Endothelial cell of umbilical vein (primary cell): Measurements from ENCODE around the gene CAMSAP1. TPM values are rescaled to one million over a fixed set of nuclear protein-coding genes. Genes with fewer than 3 reads are reported as not detected.
"Not testable (repeated sequence)": the region's sequence is repeated elsewhere in the genome, so short reads cannot be mapped to it uniquely, and the experiment has no call there.

Experiments used
- BruUV-seq: library from RNA; stranded (reverse); fragments of 400-500 nt; replicated peaks from 2 replicates; lab custom pipeline; 2021; lab: Mats Ljungman, UMichigan
- CTCF ChIA-PET: fragments of 300-600, 350-600 bp; sonication (Branson Sonifier 250); formaldehyde crosslinking; loops from one replicate; lab custom pipeline; 2021; ENCODE audit warnings: antibody characterized with exemption, inconsistent platforms; lab: Charles Lee
- POLR2A ChIA-PET: fragments of 300-600, 350-600 bp; sonication (Branson Sonifier 250); formaldehyde crosslinking; loops from one replicate; lab custom pipeline; 2021; ENCODE audit warnings: antibody characterized with exemption, inconsistent platforms; lab: Charles Lee
- DNase-seq: peaks from one replicate; pipeline ENCODE4 v3.0.0-alpha.2; 2011; ENCODE audit warnings: low read depth, low spot score
- FAIRE-seq: peaks from 2 replicates; lab custom pipeline; 2011; peaks lifted over from hg19 to GRCh38; lab: Jason Lieb, UNC
- H2AFZ ChIP-seq: 2 replicates; pipeline ENCODE4 v1.6.0; 2012; ENCODE audit warnings: low read depth, low read length, control low read depth, inconsistent platforms
- H3K27ac ChIP-seq: 2 replicates; pipeline ENCODE4 v1.5.1; 2011; ENCODE audit warnings: low read depth, mild to moderate bottlenecking, control low read depth, low read length, moderate library complexity; ENCODE audit not compliant: insufficient read depth
- H3K27me3 ChIP-seq, 2 experiments: 2 replicates each; pipeline versions ENCODE4 v1.6.0 to v1.6.1; 2011; ENCODE audit warnings: low read length in 2 of 2, mixed read lengths in 1 of 2; ENCODE audit not compliant: control insufficient read depth in 2 of 2, insufficient read depth in 2 of 2
- H3K36me3 ChIP-seq, 2 experiments: 2 replicates in 1 of 2; 3 replicates in 1 of 2; pipeline ENCODE4 v1.5.1; 2011; ENCODE audit warnings: low read length in 2 of 2, mild to moderate bottlenecking in 1 of 2, moderate library complexity in 1 of 2; ENCODE audit not compliant: control insufficient read depth in 2 of 2, insufficient read depth in 2 of 2; ENCODE audit errors: extremely low read depth in 1 of 2
- H3K4me1 ChIP-seq: 3 replicates; pipeline ENCODE4 v1.5.1; 2011; ENCODE audit warnings: mild to moderate bottlenecking, low read length; ENCODE audit not compliant: control insufficient read depth, insufficient read depth; ENCODE audit errors: extremely low read depth
- H3K4me2 ChIP-seq: 2 replicates; pipeline ENCODE4 v1.6.1; 2011; ENCODE audit warnings: low read length, control low read depth, mixed read lengths; ENCODE audit not compliant: insufficient read depth
- H3K4me3 ChIP-seq, 3 experiments: fragments of 200-600 bp in 1 of 3; sonication (generic), shearing (Covaris generic) in 1 of 3; replicated peaks in 1 of 3; 2 replicates each; pipeline ENCODE4 v1.5.1; 2011 to 2016; ENCODE audit warnings: control low read depth in 3 of 3, low read length in 3 of 3, mild to moderate bottlenecking in 2 of 3, inconsistent platforms in 1 of 3, low read depth in 1 of 3, moderate library complexity in 1 of 3; ENCODE audit not compliant: insufficient read depth in 1 of 3
- H3K79me2 ChIP-seq: 2 replicates; pipeline ENCODE4 v1.6.0; 2012; ENCODE audit warnings: low read length, inconsistent platforms; ENCODE audit not compliant: control insufficient read depth, insufficient read depth
- H3K9ac ChIP-seq: replicated peaks from 2 replicates; pipeline ENCODE3; 2011; ENCODE audit warnings: low read length, control low read depth; ENCODE audit not compliant: insufficient read depth; ENCODE audit errors: extremely low read depth
- H3K9me1 ChIP-seq: replicated peaks from 3 replicates; pipeline ENCODE4 v1.6.0; 2011; ENCODE audit warnings: mild to moderate bottlenecking, low read length; ENCODE audit not compliant: control insufficient read depth, insufficient read depth; ENCODE audit errors: extremely low read depth
- H3K9me3 ChIP-seq: replicated peaks from 2 replicates; pipeline ENCODE4 v1.5.1; 2012; ENCODE audit warnings: low read length, inconsistent platforms; ENCODE audit not compliant: control insufficient read depth, insufficient read depth
- H4K20me1 ChIP-seq: replicated peaks from 2 replicates; pipeline ENCODE3; 2011; ENCODE audit warnings: mild to moderate bottlenecking, low read length; ENCODE audit not compliant: control insufficient read depth, insufficient read depth; ENCODE audit errors: extremely low read depth
- EZH2 ChIP-seq: IDR thresholded peaks from 2 replicates; pipeline ENCODE4 v1.6.1; 2012; ENCODE audit warnings: borderline replicate concordance, low read depth, mild to moderate bottlenecking, moderate library complexity, low read length, inconsistent platforms; ENCODE audit not compliant: severe bottlenecking
- dilution Hi-C: fragments of 300-500 bp; cut with MboI; formaldehyde crosslinking; loops from one replicate; pipeline ENCODE4 v1.15.0; 2019; ENCODE audit warnings: low sequenced_read_pairs; ENCODE audit not compliant: extremely low pct_ligation_motif_present
- intact Hi-C: fragments of 100-400 bp; cut with micrococcal nuclease; formaldehyde crosslinking; loops from one replicate; pipeline ENCODE4 v1.10.0; 2022
- polyA plus RNA-seq, 4 experiments: library from polyadenylated mRNA; depleted of rRNA in 3 of 4; stranded (reverse) in 3 of 4; unstranded in 1 of 4; fragments of >200 nt; gene quantifications; 2 replicates each; pipeline versions ENCODE4 v1.2.1 to v1.2.3, GENCODE V29; 2011 to 2012; ENCODE audit warnings: missing spikeins in 1 of 4
- total RNA-seq: library from RNA; stranded (reverse); gene quantifications from 2 replicates; pipeline ENCODE4 v1.2.3, GENCODE V29; 2021

CAMSAP1 gene
- total and polyA plus RNA-seq, 2 donors (not counting 3 experiments of a cell fraction or from before 2014, with no cell fraction given) = 8.1 to 25.5 TPM

DNA sequence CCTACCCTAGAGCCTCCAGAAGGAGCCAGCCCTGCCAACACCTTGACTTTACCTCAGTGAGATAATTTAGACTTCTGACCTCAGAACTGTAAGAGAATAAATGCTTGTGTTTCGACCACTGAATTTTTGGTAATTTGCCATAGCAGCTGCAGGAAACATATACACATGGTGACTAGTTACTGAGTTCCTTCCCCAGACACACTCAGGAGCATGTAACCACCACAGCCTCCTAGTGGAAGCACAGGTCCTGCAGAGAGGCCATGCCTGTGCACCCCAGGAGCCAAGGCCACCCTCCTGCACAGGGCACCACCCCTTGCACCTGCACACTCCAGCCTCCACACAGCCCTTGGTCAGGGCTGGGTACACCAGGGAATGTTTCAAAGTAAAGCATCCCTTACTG is 7.6 kb upstream of the CAMSAP1 start:
- Histone ChIP-seq H3K9me1 (no peaks in the 10 kb centered on the region), H3K27ac (no peak overlapping the region), H4K20me1 (no peaks in the 10 kb centered on the region), H3K4me2 (no peak overlapping the region), H3K4me1 (no peaks in the 10 kb centered on the region), H3K27me3 (no peaks in the 10 kb centered on the region), H3K36me3 (peaks cover 4% of the 10 kb centered on the region in 2 experiments), H3K4me3 (no peak overlapping the region), H2AFZ (no peak overlapping the region), H3K9me3 (peaks cover 5% of the 10 kb centered on the region), H3K79me2 (peaks cover 21% of the 10 kb centered on the region), H3K9ac (no peak overlapping the region)
- BruUV-seq = no TSS peak
- CTCF ChIA-PET = no interaction called here
- intact Hi-C loops = no loop called here
- FAIRE-seq (no peak), DNase-seq (no peak)
- POLR2A ChIA-PET = no interaction called here
- TF ChIP-seq EZH2 = no peak
- dilution Hi-C loops = no loop called here

- H3K9me3 ChIP-seq, H3K27me3 ChIP-seq, H3K9me1 ChIP-seq, POLR2A ChIA-PET, H4K20me1 ChIP-seq, H3K9ac ChIP-seq, FAIRE-seq, BruUV-seq, dilution Hi-C loops, H2AFZ ChIP-seq, CTCF ChIA-PET, intact Hi-C loops, H3K27ac ChIP-seq, DNase-seq, H3K4me2 ChIP-seq, H3K36me3 ChIP-seq, H3K4me3 ChIP-seq: not testable (repeated sequence)
- Histone ChIP-seq H3K79me2 (peaks cover 40% of the 10 kb centered on the region), H3K4me1 (peaks cover 19% of the 10 kb centered on the region)
These were observed 3.9 kb upstream of the CAMSAP1 start for GRCh38 chr9:135911233-135911632.
